Esophagus (tissue), 2 donors: ENCODE data around the gene CSK. TPM values are rescaled to one million over a fixed set of nuclear protein-coding genes. Genes with fewer than 3 reads are reported as not detected.

ENCODE experiments used
- H3K27ac ChIP-seq, 2 donors: one replicate each; pipeline ENCODE4 v1.5.1; 2013; ENCODE audit warnings: low read depth in 2 of 2, mild to moderate bottlenecking in 2 of 2, inconsistent platforms in 1 of 2, low read length in 1 of 2, moderate library complexity in 1 of 2
- H3K27me3 ChIP-seq, 2 donors: one replicate each; pipeline ENCODE4 v1.6.1; 2013; ENCODE audit warnings: low read length in 2 of 2, control low read depth in 1 of 2, mild to moderate bottlenecking in 1 of 2; ENCODE audit not compliant: insufficient read depth in 2 of 2, control insufficient read depth in 1 of 2
- H3K36me3 ChIP-seq, 2 donors: one replicate each; pipeline ENCODE4 v1.6.1; 2013; ENCODE audit warnings: low read length in 1 of 2; ENCODE audit not compliant: control insufficient read depth in 2 of 2, insufficient read depth in 2 of 2
- H3K4me1 ChIP-seq, 2 donors: one replicate each; pipeline ENCODE4 v1.6.1; 2013; ENCODE audit warnings: low read length in 1 of 2; ENCODE audit not compliant: control insufficient read depth in 2 of 2, insufficient read depth in 2 of 2
- H3K4me3 ChIP-seq, 2 donors: one replicate each; pipeline ENCODE4 v1.5.1; 2013; ENCODE audit warnings: low read length in 2 of 2, mild to moderate bottlenecking in 2 of 2, low read depth in 1 of 2, moderate library complexity in 1 of 2
- H3K9me3 ChIP-seq, 2 donors: one replicate each; pipeline ENCODE4 v1.6.1; 2013; ENCODE audit warnings: mild to moderate bottlenecking in 2 of 2, low read depth in 1 of 2, low read length in 1 of 2, moderate library complexity in 1 of 2; ENCODE audit not compliant: control insufficient read depth in 2 of 2, insufficient read depth in 1 of 2
- WGBS, 2 donors: extraction: QIAGEN DNeasy Blood & Tissue Kit; methylation state at CpG; one replicate each; pipeline ENCODE4 v1.1.7; 2013; 5-methylcytosine and 5-hydroxymethylcytosine counted together
- polyA plus RNA-seq, 2 donors: library from polyadenylated mRNA; stranded (reverse); fragments of 200-250 nt; gene quantifications; one replicate each; pipeline ENCODE4 v1.2.3, GENCODE V29; 2013
- donor health status: healthy with polysubstance abuse.
- donor health status: Bipolar disorder and iron deficiency.

The CSK gene
- polyA plus RNA-seq, 2 donors = 79.2 to 96.8 TPM

- no peaks in the 10 kb centered on the region for H3K9me3 ChIP-seq
Measured at GRCh38 chr15:74817370-74817737, 35.5 kb downstream of the CSK start.

GRCh38 chr15:74820056-74820455 is 38.2 kb downstream of the CSK start:
- H3K27ac ChIP-seq = no peak overlapping the region
- peaks cover 0 to 24% of the 10 kb centered on the region in 2 donors for H3K4me1 ChIP-seq
- H3K27me3 ChIP-seq = peaks cover 0 to under 1% of the 10 kb centered on the region in 2 donors
- H3K4me3 ChIP-seq = no peak overlapping the region
- H3K36me3 ChIP-seq = no peaks in the 10 kb centered on the region
- H3K9me3 ChIP-seq = no peaks in the 10 kb centered on the region
- WGBS, 2 donors = 89 to 92% methylated on average over 5 of the region's 5 CpGs

More at GRCh38 chr15:74817370-74817737, 35.5 kb downstream of the CSK start:
- Histone ChIP-seq H3K4me3 (no peak overlapping the region), H3K4me1 (peaks cover 0 to 28% of the 10 kb centered on the region in 2 donors), H3K27me3 (no peaks in the 10 kb centered on the region), H3K36me3 (no peaks in the 10 kb centered on the region), H3K27ac (peak overlapping the region; percentile 38 to 81)
- 16 to 23% methylated on average over 9 of the region's 9 CpGs for WGBS, 2 donors

GRCh38 chr15:74821091-74821789 is 39.4 kb downstream of the CSK start:
- Histone ChIP-seq H3K36me3 (no peaks in the 10 kb centered on the region), H3K27me3 (peaks cover 0 to 3% of the 10 kb centered on the region in 2 donors), H3K4me1 (peaks cover 1 to 17% of the 10 kb centered on the region in 2 donors), H3K4me3 (no peak overlapping the region), H3K27ac (peak overlapping the region in 1 of 2 donors; percentile 29), H3K9me3 (no peaks in the 10 kb centered on the region)
- 60 to 65% methylated on average over 11 of the region's 11 CpGs for WGBS, 2 donors

- WGBS, 2 donors = 83 to 87% methylated on average over 7 of the region's 7 CpGs
- H3K27ac ChIP-seq = peak overlapping the region in 1 of 2 donors; percentile 29
- no peaks in the 10 kb centered on the region for H3K9me3 ChIP-seq
- peaks cover 5 to 13% of the 10 kb centered on the region in 2 donors for H3K4me1 ChIP-seq
- H3K36me3 ChIP-seq = no peaks in the 10 kb centered on the region
- H3K4me3 ChIP-seq = no peak overlapping the region
- H3K27me3 ChIP-seq = peaks cover 0 to 3% of the 10 kb centered on the region in 2 donors
Measured at GRCh38 chr15:74821790-74822158, 39.9 kb downstream of the CSK start.

- Histone ChIP-seq H3K36me3 (no peaks in the 10 kb centered on the region), H3K4me3 (no peak overlapping the region), H3K4me1 (peaks cover 5 to 11% of the 10 kb centered on the region in 2 donors), H3K27ac (no peak overlapping the region), H3K9me3 (no peaks in the 10 kb centered on the region), H3K27me3 (peaks cover 0 to 3% of the 10 kb centered on the region in 2 donors)
- WGBS, 2 donors = 84 to 88% methylated on average over 4 of the region's 4 CpGs
Measured at GRCh38 chr15:74822233-74822632, 40.4 kb downstream of the CSK start.

- 73 to 75% methylated on average over 3 to 6 of the region's 6 CpGs for WGBS, 2 donors
- H3K4me1 ChIP-seq = peaks cover 5 to 6% of the 10 kb centered on the region in 2 donors
- peaks cover 0 to 3% of the 10 kb centered on the region in 2 donors for H3K27me3 ChIP-seq
- H3K36me3 ChIP-seq = no peaks in the 10 kb centered on the region
- no peak overlapping the region for H3K27ac ChIP-seq
- no peaks in the 10 kb centered on the region for H3K9me3 ChIP-seq
- no peak overlapping the region for H3K4me3 ChIP-seq
Measured at GRCh38 chr15:74823324-74823723, 41.4 kb downstream of the CSK start.

GRCh38 chr15:74824976-74825375 is 43.1 kb downstream of the CSK start:
- Histone ChIP-seq H3K4me3 (no peak overlapping the region), H3K4me1 (peaks cover 0 to 5% of the 10 kb centered on the region in 2 donors), H3K27me3 (peaks cover 0 to 3% of the 10 kb centered on the region in 2 donors), H3K9me3 (no peaks in the 10 kb centered on the region), H3K27ac (no peak overlapping the region), H3K36me3 (no peaks in the 10 kb centered on the region)
- WGBS, 2 donors = 71 to 72% methylated on average over 7 of the region's 7 CpGs

- WGBS, 2 donors = 50 to 56% methylated on average over 10 of the region's 10 CpGs
- peaks cover 0 to 5% of the 10 kb centered on the region in 2 donors for H3K4me1 ChIP-seq
- no peak overlapping the region for H3K27ac ChIP-seq
- no peaks in the 10 kb centered on the region for H3K9me3 ChIP-seq
- H3K36me3 ChIP-seq = no peaks in the 10 kb centered on the region
- H3K4me3 ChIP-seq = no peak overlapping the region
- H3K27me3 ChIP-seq = peaks cover 0 to 3% of the 10 kb centered on the region in 2 donors
Measured at GRCh38 chr15:74825866-74826265, 44.0 kb downstream of the CSK start.

- peaks cover 0 to 3% of the 10 kb centered on the region in 2 donors for H3K27me3 ChIP-seq
- H3K4me1 ChIP-seq = peaks cover 0 to 5% of the 10 kb centered on the region in 2 donors
- WGBS, 2 donors = 6 to 8% methylated on average over 27 to 44 of the region's 44 CpGs
- no peak within 1 kb of the TSS for H3K27ac ChIP-seq
- no peaks in the 10 kb centered on the region for H3K36me3 ChIP-seq
- no peaks in the 10 kb centered on the region for H3K9me3 ChIP-seq
- H3K4me3 ChIP-seq = no peak within 1 kb of the TSS
Measured at GRCh38 chr15:74826364-74826819, 44.5 kb downstream of the CSK start, which contains the start of gene CPLX3. CPLX3 (plus strand) TSS chr15:74826627; CDS start chr15:74826704, 77 bp downstream.

GRCh38 chr15:74826921-74827320 is 45.0 kb downstream of the CSK start:
- Histone ChIP-seq H3K9me3 (no peaks in the 10 kb centered on the region), H3K4me1 (peaks cover 0 to 5% of the 10 kb centered on the region in 2 donors), H3K4me3 (no peak overlapping the region), H3K27me3 (peaks cover 0 to 3% of the 10 kb centered on the region in 2 donors), H3K36me3 (no peaks in the 10 kb centered on the region), H3K27ac (no peak overlapping the region)
- 17 to 22% methylated on average over 21 of the region's 21 CpGs for WGBS, 2 donors
